Measurements from ENCODE around the gene ECE2. TPM values are rescaled to one million over a fixed set of nuclear protein-coding genes. Genes with fewer than 3 reads are reported as not detected.
A peak's percentile ranks its signal among the peaks of the same experiment; 100 is the strongest.

The ECE2 gene
- total and polyA plus RNA-seq, 3 experiments from 2014 or later, result not detected

- H3K4me1 Mint-ChIP-seq, result peaks cover 23 to 34% (median 27%) of the 10 kb centered on the region in 3 donors
- H3K27me3 Mint-ChIP-seq, result peaks cover 0 to 4% of the 10 kb centered on the region in 2 donors
- H3K9me3 ChIP-seq (ENCODE audit: low read length), result no peaks in the 10 kb centered on the region
- no peak overlapping the region for H3K4me3 ChIP-seq (ENCODE audit: low read length)
- H3K27ac Mint-ChIP-seq, result peak overlapping the region; percentile 4 to 97 (median 82)
- CTCF ChIA-PET, result no interaction called here
- H3K4me1 ChIP-seq (ENCODE audit: insufficient read depth, low read length), result peaks cover 19% of the 10 kb centered on the region
- H3K27me3 ChIP-seq (ENCODE audit: insufficient read depth, low read length, poor library complexity, severe bottlenecking), result no peaks in the 10 kb centered on the region
- H3K36me3 Mint-ChIP-seq, result peaks cover 0 to 77% (median 23%) of the 10 kb centered on the region in 3 donors
- H3K4me3 Mint-ChIP-seq, result peak overlapping the region in 1 of 7 donors; percentile 27
- H3K36me3 ChIP-seq (ENCODE audit: insufficient read depth, low read length), result peaks cover 44% of the 10 kb centered on the region
- H3K27ac ChIP-seq (ENCODE audit: low read depth, low read length), result no peak overlapping the region
- DNase-seq, result no peak
- H3K9me3 Mint-ChIP-seq, result no peaks in the 10 kb centered on the region
- POLR2A ChIA-PET, result no interaction called here
Observed at GRCh38 chr3:184332370-184333090, 56.7 kb downstream of the ECE2 start.

GRCh38 chr3:184333190-184333589 is 57.4 kb downstream of the ECE2 start:
- Histone ChIP-seq H3K4me1 (ENCODE audit: insufficient read depth, low read length) (peaks cover 19% of the 10 kb centered on the region), H3K27me3 (ENCODE audit: insufficient read depth, low read length, poor library complexity, severe bottlenecking) (no peaks in the 10 kb centered on the region), H3K27ac (ENCODE audit: low read depth, low read length) (no peak overlapping the region), H3K36me3 (ENCODE audit: insufficient read depth, low read length) (peaks cover 40% of the 10 kb centered on the region), H3K4me3 (ENCODE audit: low read length) (no peak overlapping the region), H3K9me3 (ENCODE audit: low read length) (no peaks in the 10 kb centered on the region)
- CTCF ChIA-PET, result no interaction called here
- Mint-ChIP-seq H3K9me3 (no peaks in the 10 kb centered on the region), H3K4me3 (peak overlapping the region in 1 of 7 donors; percentile 27), H3K36me3 (peaks cover 0 to 70% (median 24%) of the 10 kb centered on the region in 3 donors), H3K4me1 (peaks cover 28 to 40% (median 31%) of the 10 kb centered on the region in 3 donors), H3K27me3 (peaks cover 0 to 5% of the 10 kb centered on the region in 2 donors), H3K27ac (peak overlapping the region; percentile 4 to 98 (median 93))
- DNase-seq, result no peak
- POLR2A ChIA-PET, result no interaction called here

DNA sequence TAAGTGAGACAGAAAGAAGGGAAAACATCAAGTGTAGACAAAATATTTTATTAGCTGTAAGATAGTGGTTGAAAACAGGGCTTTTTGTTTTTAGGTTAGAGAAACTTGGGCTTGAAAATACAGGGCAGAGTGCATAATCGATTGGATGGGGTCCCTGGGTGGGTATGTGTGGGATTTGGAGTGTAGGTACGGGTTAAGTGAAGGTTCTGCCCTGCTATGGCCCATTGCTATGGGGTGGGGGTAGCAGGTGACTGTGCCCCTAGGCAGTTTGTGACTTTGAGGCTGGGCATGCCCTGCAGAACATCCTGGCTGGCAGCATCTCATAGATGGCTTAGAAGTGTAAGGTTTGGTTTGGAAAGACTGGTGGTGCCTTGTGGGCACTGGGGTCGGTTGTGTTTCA is 57.9 kb downstream of the ECE2 start:
- Histone ChIP-seq H3K4me3 (ENCODE audit: low read length) (no peak overlapping the region), H3K27me3 (ENCODE audit: insufficient read depth, low read length, poor library complexity, severe bottlenecking) (no peaks in the 10 kb centered on the region), H3K27ac (ENCODE audit: low read depth, low read length) (no peak overlapping the region), H3K36me3 (ENCODE audit: insufficient read depth, low read length) (peaks cover 35% of the 10 kb centered on the region), H3K4me1 (ENCODE audit: insufficient read depth, low read length) (peaks cover 19% of the 10 kb centered on the region), H3K9me3 (ENCODE audit: low read length) (no peaks in the 10 kb centered on the region)
- Mint-ChIP-seq H3K27ac (peak overlapping the region; percentile 43 to 98 (median 95)), H3K9me3 (no peaks in the 10 kb centered on the region), H3K4me3 (peak overlapping the region in 4 of 7 donors; percentile 16 to 42 (median 30)), H3K27me3 (peaks cover 0 to 5% of the 10 kb centered on the region in 2 donors), H3K4me1 (peaks cover 28 to 43% (median 31%) of the 10 kb centered on the region in 3 donors), H3K36me3 (peaks cover 0 to 65% (median 21%) of the 10 kb centered on the region in 3 donors)
- CTCF ChIA-PET, result no interaction called here
- no peak for DNase-seq
- POLR2A ChIA-PET, result interaction anchor here (0.6 kb wide), 1 partner anchor 436 kb away, joined by 3 read pairs; no protein-coding TSS in a partner anchor

DNA sequence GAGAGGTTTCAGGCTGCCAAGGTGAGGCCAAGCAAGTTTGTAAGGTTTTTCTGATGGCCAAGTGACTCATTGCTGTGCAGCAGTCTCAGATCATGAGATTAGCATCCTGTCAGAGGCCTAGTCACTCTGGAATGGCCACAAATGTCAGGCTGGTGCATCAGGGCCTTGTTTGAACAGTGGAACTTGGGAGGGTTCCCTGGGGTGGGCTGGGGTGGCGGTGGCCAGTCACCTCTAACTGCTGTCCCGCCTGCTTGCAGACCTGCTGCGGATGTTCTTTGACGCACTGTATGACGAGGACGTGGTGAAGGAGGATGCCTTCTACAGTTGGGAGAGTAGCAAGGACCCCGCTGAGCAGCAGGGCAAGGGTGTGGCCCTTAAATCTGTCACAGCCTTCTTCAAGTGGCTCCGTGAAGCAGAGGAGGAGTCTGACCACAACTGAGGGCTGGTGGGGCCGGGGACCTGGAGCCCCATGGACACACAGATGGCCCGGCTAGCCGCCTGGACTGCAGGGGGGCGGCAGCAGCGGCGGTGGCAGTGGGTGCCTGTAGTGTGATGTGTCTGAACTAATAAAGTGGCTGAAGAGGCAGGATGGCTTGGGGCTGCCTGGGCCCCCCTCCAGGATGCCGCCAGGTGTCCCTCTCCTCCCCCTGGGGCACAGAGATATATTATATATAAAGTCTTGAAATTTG is 58.8 kb downstream of the ECE2 start:
- ChIA-PET POLR2A (no interaction called here), CTCF (interaction anchor here (0.9 kb wide), 1 partner anchor 19 kb away, joined by 3 read pairs; no protein-coding TSS in a partner anchor)
- Mint-ChIP-seq H3K36me3 (peaks cover 0 to 56% (median 13%) of the 10 kb centered on the region in 3 donors), H3K27me3 (peaks cover 0 to 5% of the 10 kb centered on the region in 2 donors), H3K27ac (peak overlapping the region; percentile 68 to 99 (median 96)), H3K9me3 (no peaks in the 10 kb centered on the region), H3K4me3 (peak overlapping the region; percentile 27 to 87 (median 54)), H3K4me1 (peaks cover 30 to 47% (median 31%) of the 10 kb centered on the region in 3 donors)
- Histone ChIP-seq H3K36me3 (ENCODE audit: insufficient read depth, low read length) (peaks cover 29% of the 10 kb centered on the region), H3K27ac (ENCODE audit: low read depth, low read length) (peak overlapping the region; percentile 89), H3K9me3 (ENCODE audit: low read length) (no peaks in the 10 kb centered on the region), H3K27me3 (ENCODE audit: insufficient read depth, low read length, poor library complexity, severe bottlenecking) (no peaks in the 10 kb centered on the region), H3K4me3 (ENCODE audit: low read length) (no peak overlapping the region), H3K4me1 (ENCODE audit: insufficient read depth, low read length) (peaks cover 19% of the 10 kb centered on the region)
- DNase-seq, result peak; percentile 29 to 77 (median 30)

DNA sequence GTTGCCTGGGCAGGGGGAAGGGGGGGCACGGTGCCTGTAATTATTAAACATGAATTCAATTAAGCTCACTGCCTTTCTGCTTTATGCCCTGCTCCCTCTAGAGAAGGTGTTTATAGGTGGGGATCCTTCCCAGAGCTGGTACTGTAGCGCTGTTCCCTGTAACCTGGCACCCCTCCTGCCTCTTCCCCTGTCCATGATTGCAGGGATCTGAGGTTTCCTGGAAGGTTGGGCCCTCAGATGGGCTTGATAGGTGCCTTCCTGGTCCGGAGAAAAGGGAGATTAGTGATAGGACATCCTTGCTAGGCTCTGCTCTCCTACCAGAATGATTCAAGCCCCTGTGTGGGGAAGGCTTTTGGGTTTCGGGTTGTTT is 59.5 kb downstream of the ECE2 start:
- Histone ChIP-seq H3K4me1 (ENCODE audit: insufficient read depth, low read length) (peaks cover 19% of the 10 kb centered on the region), H3K27me3 (ENCODE audit: insufficient read depth, low read length, poor library complexity, severe bottlenecking) (no peaks in the 10 kb centered on the region), H3K4me3 (ENCODE audit: low read length) (peak overlapping the region; percentile 63), H3K27ac (ENCODE audit: low read depth, low read length) (peak overlapping the region; percentile 89), H3K9me3 (ENCODE audit: low read length) (no peaks in the 10 kb centered on the region), H3K36me3 (ENCODE audit: insufficient read depth, low read length) (peaks cover 29% of the 10 kb centered on the region)
- Mint-ChIP-seq H3K27ac (peak overlapping the region; percentile 68 to 99 (median 98)), H3K36me3 (peaks cover 0 to 51% (median 12%) of the 10 kb centered on the region in 3 donors), H3K9me3 (no peaks in the 10 kb centered on the region), H3K27me3 (peaks cover 0 to 5% of the 10 kb centered on the region in 2 donors), H3K4me1 (peaks cover 30 to 47% (median 31%) of the 10 kb centered on the region in 3 donors), H3K4me3 (peak overlapping the region; percentile 84 to 89 (median 87))
- ChIA-PET POLR2A (no interaction called here), CTCF (interaction anchor here (0.7 to 0.9 kb wide), 2 partner anchors 18 to 27 kb away, joined by 3 read pairs; partner anchors contain the start of genes CLCN2 and POLR2H)
- DNase-seq, result no peak

DNA sequence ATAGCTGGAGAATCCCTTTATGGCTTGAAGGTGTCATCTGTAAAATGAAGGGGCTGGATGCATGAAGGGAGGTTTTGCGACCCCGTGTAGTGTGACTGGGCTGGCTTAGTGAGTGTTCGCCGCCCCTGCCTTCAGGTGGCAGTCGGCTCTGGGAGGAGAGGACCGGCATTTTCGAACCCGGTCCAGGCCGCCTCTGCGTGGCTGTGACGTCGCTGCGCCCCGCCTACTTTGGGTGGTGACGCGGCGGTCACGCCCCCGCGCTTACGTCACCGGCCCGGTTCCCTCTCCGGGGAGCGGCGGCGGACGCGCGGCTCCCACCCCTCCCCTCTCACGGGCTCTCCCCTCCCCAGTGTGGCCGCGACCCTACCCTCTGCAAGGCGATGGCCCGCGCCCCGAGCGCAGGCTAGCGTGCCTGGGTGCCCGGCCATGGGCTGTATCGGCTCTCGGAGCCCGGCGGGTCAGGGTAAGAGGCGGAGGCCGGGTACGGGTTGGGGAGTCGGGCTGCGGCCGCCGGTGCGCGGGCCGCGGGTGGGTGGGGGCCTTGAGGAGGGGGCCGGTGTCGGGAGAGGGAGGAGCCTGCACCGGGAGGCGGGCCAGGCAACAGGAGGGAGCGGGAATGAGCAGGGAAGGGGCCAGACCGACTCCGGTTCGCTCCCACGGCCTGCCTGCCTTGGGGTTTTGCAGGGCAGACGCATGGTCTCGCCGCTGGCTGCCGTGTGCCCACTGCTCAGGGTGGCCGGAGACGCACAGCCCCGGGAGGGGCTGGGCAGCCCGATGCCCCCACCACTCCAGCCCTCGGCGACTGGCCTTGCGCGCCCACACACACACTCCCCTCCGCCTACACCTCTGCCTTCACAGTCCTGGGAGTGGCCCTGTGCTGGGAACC is 60.1 kb downstream of the ECE2 start:
- no peaks in the 10 kb centered on the region for H3K27me3 ChIP-seq (ENCODE audit: insufficient read depth, low read length, poor library complexity, severe bottlenecking)
- Mint-ChIP-seq H3K36me3 (peaks cover 0 to 47% (median 15%) of the 10 kb centered on the region in 3 donors), H3K9me3 (no peaks in the 10 kb centered on the region), H3K4me1 (peaks cover 30 to 47% (median 31%) of the 10 kb centered on the region in 3 donors), H3K27me3 (peaks cover 0 to 5% of the 10 kb centered on the region in 2 donors), H3K27ac (peak overlapping the region; percentile 68 to 99 (median 98)), H3K4me3 (peak overlapping the region; percentile 86 to 89 (median 88))
- H3K27ac ChIP-seq (ENCODE audit: low read depth, low read length), result peak overlapping the region; percentile 89
- H3K36me3 ChIP-seq (ENCODE audit: insufficient read depth, low read length), result peaks cover 27% of the 10 kb centered on the region
- H3K9me3 ChIP-seq (ENCODE audit: low read length), result no peaks in the 10 kb centered on the region
- POLR2A ChIA-PET, result no interaction called here
- CTCF ChIA-PET, result interaction anchor here (0.7 to 0.9 kb wide), 2 partner anchors 18 to 26 kb away, joined by 3 read pairs; partner anchors contain the start of genes CLCN2 and POLR2H
- peaks cover 19% of the 10 kb centered on the region for H3K4me1 ChIP-seq (ENCODE audit: insufficient read depth, low read length)
- H3K4me3 ChIP-seq (ENCODE audit: low read length), result peak overlapping the region; percentile 63
- DNase-seq, result peak; percentile 83 to 88 (median 86)

DNA sequence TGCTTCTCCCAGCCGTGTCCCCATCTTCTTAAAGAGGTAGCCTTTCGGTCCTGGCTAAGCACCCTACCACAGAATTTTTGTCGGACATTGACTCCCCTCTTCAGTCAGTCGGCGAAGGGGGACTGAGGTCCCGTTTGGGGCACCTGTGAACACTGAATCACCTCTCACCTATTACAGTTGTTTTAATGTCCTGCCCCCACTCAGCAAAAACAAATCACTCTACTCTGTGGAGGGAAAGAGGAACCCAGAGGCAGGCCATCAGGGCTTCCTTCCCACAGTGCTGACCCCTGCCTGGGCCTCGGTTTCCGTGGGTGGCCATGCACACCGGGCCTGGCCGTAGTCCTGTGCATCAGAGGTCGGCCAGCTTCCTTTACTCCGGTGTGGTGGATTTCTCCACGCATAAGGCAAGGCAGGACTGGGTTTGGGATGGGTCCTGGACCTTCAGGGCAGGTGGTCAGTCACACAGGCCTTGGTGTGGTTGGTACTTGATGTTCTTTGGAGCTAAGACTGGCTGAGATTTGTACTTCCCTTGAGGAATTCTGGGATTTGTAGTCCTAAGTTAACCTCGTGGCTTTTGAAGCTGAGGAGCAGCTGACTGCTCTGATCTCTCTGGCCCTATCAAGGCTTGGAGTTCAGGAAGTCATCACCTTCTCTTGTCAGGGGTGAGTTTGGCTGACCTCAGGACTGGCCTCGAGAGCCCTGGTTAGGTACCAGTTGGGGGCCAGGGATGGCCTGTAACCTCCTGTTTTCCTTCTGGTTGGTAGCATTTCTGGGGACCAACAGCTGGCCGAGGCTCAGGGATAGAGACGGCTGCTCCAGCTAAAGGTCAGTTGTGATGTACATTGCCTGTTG is 61.0 kb downstream of the ECE2 start:
- peaks cover 0 to 41% (median 15%) of the 10 kb centered on the region in 3 donors for H3K36me3 Mint-ChIP-seq
- ChIA-PET CTCF (interaction anchor here (0.9 kb wide), 1 partner anchor 35 kb away, joined by 3 read pairs; no protein-coding TSS in a partner anchor), POLR2A (no interaction called here)
- Histone ChIP-seq H3K27me3 (ENCODE audit: insufficient read depth, low read length, poor library complexity, severe bottlenecking) (no peaks in the 10 kb centered on the region), H3K36me3 (ENCODE audit: insufficient read depth, low read length) (peaks cover 19% of the 10 kb centered on the region), H3K4me1 (ENCODE audit: insufficient read depth, low read length) (peaks cover 19% of the 10 kb centered on the region), H3K4me3 (ENCODE audit: low read length) (peak overlapping the region; percentile 63), H3K9me3 (ENCODE audit: low read length) (no peaks in the 10 kb centered on the region), H3K27ac (ENCODE audit: low read depth, low read length) (peak overlapping the region; percentile 89)
- peaks cover 0 to 5% of the 10 kb centered on the region in 2 donors for H3K27me3 Mint-ChIP-seq
- H3K9me3 Mint-ChIP-seq, result no peaks in the 10 kb centered on the region
- H3K27ac Mint-ChIP-seq, result peak overlapping the region; percentile 68 to 98 (median 96)
- no peak for DNase-seq
- peak overlapping the region; percentile 86 to 89 (median 88) for H3K4me3 Mint-ChIP-seq
- H3K4me1 Mint-ChIP-seq, result peaks cover 30 to 47% (median 31%) of the 10 kb centered on the region in 3 donors

Data from CD8-positive, alpha-beta memory T cell (primary cell).